ENCODE data around the gene ATP2C2.

GRCh38 chr16:84340325-84341040 lies 27.9 kb upstream of the ATP2C2 start:
- TF ChIP-seq NANOG (IDR thresholded peaks at IDR 0.05; ENCODE audit: insufficient read depth, low read depth, low read length, poor library complexity, severe bottlenecking) (no peak), POLR2A (IDR thresholded peaks at IDR 0.05; ENCODE audit: control extremely low read depth in 1 of 2, low read depth in 2 of 2, low read length in 2 of 2) (no peak), CTCF (IDR thresholded peaks at IDR 0.05; ENCODE audit: control extremely low read depth in 1 of 3, insufficient read depth in 1 of 3, low read depth in 1 of 3, low read length in 3 of 3) (no peak), SP2 (IDR thresholded peaks at IDR 0.05; ENCODE audit: low read length) (no peak), RAD21 (IDR thresholded peaks at IDR 0.05 in 1 of 2, conservative IDR thresholded peaks at IDR 0.05 in 1 of 2; ENCODE audit: low read depth in 2 of 2, low read length in 2 of 2) (no peak), POLR2AphosphoS5 (IDR thresholded peaks at IDR 0.05; ENCODE audit: low read depth, low read length) (no peak)

All from H1 (cell line).